ENCODE data around the gene FAHD1.

DNA sequence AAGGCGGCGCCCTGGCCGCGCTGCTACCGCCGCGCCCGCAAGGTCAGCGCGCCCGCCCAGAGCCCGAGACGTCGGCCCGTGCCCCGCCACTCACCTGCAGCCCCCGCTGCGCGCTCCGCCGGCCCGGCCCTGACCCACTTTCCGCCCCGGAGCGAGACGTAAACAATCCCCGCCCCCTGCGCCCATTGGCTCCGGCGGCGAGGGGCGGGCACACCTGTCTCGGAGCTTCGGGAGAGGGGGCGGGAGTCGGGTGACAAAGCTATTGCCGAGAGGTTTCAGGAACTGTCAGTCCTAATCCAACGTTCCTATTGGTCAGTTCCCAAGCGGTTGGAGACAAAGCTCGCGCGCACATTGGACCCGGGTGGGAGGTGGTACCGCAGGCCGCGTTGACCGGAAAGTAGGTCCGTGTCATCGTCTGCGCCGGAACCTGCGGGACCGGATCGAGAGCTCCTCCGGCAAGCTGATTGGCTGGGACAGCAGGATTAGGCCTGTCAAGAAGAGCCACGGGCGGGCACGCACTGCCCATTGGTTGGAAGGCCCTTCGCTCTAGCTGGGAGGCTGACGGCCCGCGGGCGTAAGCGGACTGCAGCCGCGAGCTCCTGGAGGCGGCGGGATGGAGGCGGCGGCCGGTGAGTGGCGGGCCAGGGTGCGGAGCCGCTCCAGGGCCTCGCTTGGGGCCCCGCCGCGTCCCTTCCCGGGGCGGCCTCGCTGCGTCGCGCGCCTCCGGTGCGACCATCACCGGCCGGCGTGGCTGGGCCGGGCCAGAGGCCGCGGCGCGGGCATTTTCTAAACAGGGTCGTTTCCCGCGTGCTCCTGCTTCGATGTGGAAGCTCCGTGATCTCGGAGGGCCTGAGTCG is 44.4 kb upstream of the FAHD1 start, which contains the start of the genes NUBP2 and SPSB3:
- TF ChIP-seq, protein P1, sequence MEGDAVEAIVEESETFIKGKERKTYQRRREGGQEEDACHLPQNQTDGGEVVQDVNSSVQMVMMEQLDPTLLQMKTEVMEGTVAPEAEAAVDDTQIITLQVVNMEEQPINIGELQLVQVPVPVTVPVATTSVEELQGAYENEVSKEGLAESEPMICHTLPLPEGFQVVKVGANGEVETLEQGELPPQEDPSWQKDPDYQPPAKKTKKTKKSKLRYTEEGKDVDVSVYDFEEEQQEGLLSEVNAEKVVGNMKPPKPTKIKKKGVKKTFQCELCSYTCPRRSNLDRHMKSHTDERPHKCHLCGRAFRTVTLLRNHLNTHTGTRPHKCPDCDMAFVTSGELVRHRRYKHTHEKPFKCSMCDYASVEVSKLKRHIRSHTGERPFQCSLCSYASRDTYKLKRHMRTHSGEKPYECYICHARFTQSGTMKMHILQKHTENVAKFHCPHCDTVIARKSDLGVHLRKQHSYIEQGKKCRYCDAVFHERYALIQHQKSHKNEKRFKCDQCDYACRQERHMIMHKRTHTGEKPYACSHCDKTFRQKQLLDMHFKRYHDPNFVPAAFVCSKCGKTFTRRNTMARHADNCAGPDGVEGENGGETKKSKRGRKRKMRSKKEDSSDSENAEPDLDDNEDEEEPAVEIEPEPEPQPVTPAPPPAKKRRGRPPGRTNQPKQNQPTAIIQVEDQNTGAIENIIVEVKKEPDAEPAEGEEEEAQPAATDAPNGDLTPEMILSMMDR (conservative IDR thresholded peaks at IDR 0.05; ENCODE audit: low read length) = no peak
- no peak for TF ChIP-seq EZH2phosphoT487 (IDR thresholded peaks at IDR 0.05; ENCODE audit: borderline replicate concordance, low read depth, low read length)
